ENCODE measurements around the gene XRCC5.
"Not testable (repeated sequence)": the region's sequence is repeated elsewhere in the genome, so short reads cannot be mapped to it uniquely, and the experiment has no call there.

The XRCC5 gene

GRCh38 chr2:216134958-216135541 lies 25.9 kb downstream of the XRCC5 start:
- no peak overlapping the region for H3K4me2 ChIP-seq (ENCODE audit: low read length)
- H3K79me2 ChIP-seq: peaks cover 10% of the 10 kb centered on the region
- no peaks in the 10 kb centered on the region for H3K27me3 ChIP-seq (ENCODE audit: control insufficient read depth, insufficient read depth, low read length)
- H3K4me1 ChIP-seq: peaks cover 14% of the 10 kb centered on the region
- TF ChIP-seq CTCF (IDR thresholded peaks at IDR 0.05): no peak
- H3K4me3 ChIP-seq (ENCODE audit: low read depth, low read length): no peak overlapping the region
- no peak overlapping the region for H2AFZ ChIP-seq
- no peak overlapping the region for H3K9ac ChIP-seq
- no peaks in the 10 kb centered on the region for H3K9me3 ChIP-seq (ENCODE audit: control insufficient read depth, low read length)
- H3K36me3 ChIP-seq (ENCODE audit: control insufficient read depth, insufficient read depth, low read length): no peaks in the 10 kb centered on the region
- H3K27ac ChIP-seq: no peak overlapping the region

- Histone ChIP-seq H3K79me2 (peaks cover 9% of the 10 kb centered on the region), H3K36me3 (ENCODE audit: control insufficient read depth, insufficient read depth, low read length) (no peaks in the 10 kb centered on the region), H2AFZ (no peak overlapping the region), H3K9me3 (ENCODE audit: control insufficient read depth, low read length) (no peaks in the 10 kb centered on the region), H3K27ac (no peak overlapping the region), H3K9ac (no peak overlapping the region), H3K27me3 (ENCODE audit: control insufficient read depth, insufficient read depth, low read length) (no peaks in the 10 kb centered on the region), H3K4me1 (peaks cover 1% of the 10 kb centered on the region), H3K4me3 (ENCODE audit: low read depth, low read length) (no peak overlapping the region), H3K4me2 (ENCODE audit: low read length) (no peak overlapping the region)
- no peak for TF ChIP-seq CTCF (IDR thresholded peaks at IDR 0.05)
Measured at GRCh38 chr2:216139884-216140283, 30.7 kb downstream of the XRCC5 start.

GRCh38 chr2:216141516-216141915 lies 32.4 kb downstream of the XRCC5 start:
- not testable (repeated sequence) for H2AFZ ChIP-seq; H3K79me2 ChIP-seq; H3K9me3 ChIP-seq (ENCODE audit: control insufficient read depth, low read length); H3K4me3 ChIP-seq (ENCODE audit: low read depth, low read length); H3K27me3 ChIP-seq (ENCODE audit: control insufficient read depth, insufficient read depth, low read length); H3K4me1 ChIP-seq; H3K4me2 ChIP-seq (ENCODE audit: low read length); H3K27ac ChIP-seq; H3K9ac ChIP-seq; H3K36me3 ChIP-seq (ENCODE audit: control insufficient read depth, insufficient read depth, low read length)

- no peaks in the 10 kb centered on the region for H3K36me3 ChIP-seq (ENCODE audit: control insufficient read depth, insufficient read depth, low read length)
- no peak overlapping the region for H3K27ac ChIP-seq
- H3K79me2 ChIP-seq: peaks cover 8% of the 10 kb centered on the region
- no peak overlapping the region for H3K9ac ChIP-seq
- no peak overlapping the region for H3K4me3 ChIP-seq (ENCODE audit: low read depth, low read length)
- no peak for TF ChIP-seq CTCF (IDR thresholded peaks at IDR 0.05)
- H3K4me1 ChIP-seq: no peaks in the 10 kb centered on the region
- no peaks in the 10 kb centered on the region for H3K9me3 ChIP-seq (ENCODE audit: control insufficient read depth, low read length)
- no peaks in the 10 kb centered on the region for H3K27me3 ChIP-seq (ENCODE audit: control insufficient read depth, insufficient read depth, low read length)
- no peak overlapping the region for H2AFZ ChIP-seq
- no peak overlapping the region for H3K4me2 ChIP-seq (ENCODE audit: low read length)
Measured at GRCh38 chr2:216142540-216142939, 33.4 kb downstream of the XRCC5 start.

GRCh38 chr2:216144372-216144771 lies 35.2 kb downstream of the XRCC5 start:
- Histone ChIP-seq H3K36me3 (ENCODE audit: control insufficient read depth, insufficient read depth, low read length) (no peaks in the 10 kb centered on the region), H2AFZ (no peak overlapping the region), H3K4me3 (ENCODE audit: low read depth, low read length) (no peak overlapping the region), H3K9me3 (ENCODE audit: control insufficient read depth, low read length) (no peaks in the 10 kb centered on the region), H3K27me3 (ENCODE audit: control insufficient read depth, insufficient read depth, low read length) (no peaks in the 10 kb centered on the region), H3K4me2 (ENCODE audit: low read length) (no peak overlapping the region), H3K4me1 (no peaks in the 10 kb centered on the region), H3K27ac (no peak overlapping the region), H3K9ac (no peak overlapping the region), H3K79me2 (peaks cover 5% of the 10 kb centered on the region)
- TF ChIP-seq CTCF (IDR thresholded peaks at IDR 0.05): no peak
